Right ventricle myocardium inferior (tissue), 1 donor: ENCODE results near the gene MMEL1. TPM values are rescaled to one million over a fixed set of nuclear protein-coding genes. Genes with fewer than 3 reads are reported as not detected.

ENCODE experiments used
- ATAC-seq: fragments of 200-7000 bp; cut with Tn5 transposase; one replicate; pipeline ENCODE4 v1.9.1; 2020; ENCODE audit warnings: mild to moderate bottlenecking, moderate library complexity
- DNase-seq: peaks from one replicate; pipeline ENCODE4 v3.0.0; 2021; ENCODE audit errors: missing footprints
- intact Hi-C: fragments of 100-400 bp; cut with DNase I; formaldehyde crosslinking; loops from one replicate; pipeline ENCODE4 v1.11.0; 2022
- total RNA-seq: library from RNA; stranded (reverse); fragmentation: NEBNext Ultra II Directional; extraction: Animal tissue kit (Norgen Biotek cat#: 25700); gene quantifications from one replicate; pipeline ENCODE4 v1.2.1, GENCODE V29; 2021
- donor health status: DM: no; HTN: yes; CAD: no; lungs with severe emphysema.

The MMEL1 gene
- total RNA-seq, 1 donor from 2014 or later: 0.35 TPM

DNA sequence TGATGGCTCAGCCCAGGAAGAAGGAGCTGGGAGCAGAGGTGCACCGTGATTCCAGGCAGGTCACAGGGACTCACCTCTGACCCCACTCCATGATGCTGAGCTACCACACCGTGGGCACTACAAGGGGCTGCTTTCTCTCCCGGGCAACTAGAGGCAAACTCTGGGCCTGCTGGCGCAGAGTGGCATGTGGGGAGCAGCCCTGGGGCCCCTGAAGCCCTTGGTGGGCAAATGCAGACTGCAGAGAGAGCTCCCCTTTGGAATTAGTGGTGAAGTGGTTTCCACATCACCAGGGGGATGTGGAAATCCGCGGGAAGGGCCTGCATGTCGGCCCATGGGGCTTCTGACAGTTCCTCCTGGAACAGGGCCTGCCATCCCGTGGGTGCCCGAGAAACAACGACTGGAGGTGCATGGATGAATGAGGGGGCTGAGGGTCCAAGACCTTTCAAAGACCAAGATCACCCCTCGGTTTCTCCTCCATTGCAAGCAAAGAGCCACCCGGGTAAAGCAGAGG is 11.8 kb upstream of the MMEL1 start:
- intact Hi-C loops: loop anchor here (10.0 kb wide), 2 partner anchors 120 to 230 kb away; partner anchors contain the start of genes PANK4 and PEX10
- ATAC-seq (no peak), DNase-seq (no peak)

DNA sequence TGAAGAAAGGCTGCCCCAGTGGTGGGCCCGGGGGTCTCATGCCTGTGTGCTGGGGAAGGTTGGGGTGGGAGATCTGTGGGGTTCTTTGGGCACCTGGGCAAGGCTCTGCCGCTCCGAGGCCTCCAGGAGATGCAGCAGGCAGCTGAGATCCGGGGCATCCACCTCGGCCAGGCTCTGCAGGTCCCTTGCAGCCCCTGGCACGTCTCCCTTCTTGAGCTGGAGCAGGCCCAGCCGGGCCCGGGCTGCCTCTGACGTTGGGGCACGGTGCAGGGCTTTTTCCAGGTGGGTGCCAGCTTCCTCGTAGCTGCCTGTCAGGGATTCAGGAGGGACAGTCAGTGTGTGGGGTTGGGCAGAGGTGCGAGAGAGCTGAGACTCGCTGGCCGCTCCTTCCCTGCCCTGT is 11.4 kb upstream of the MMEL1 start:
- ATAC-seq (no peak), DNase-seq (no peak)
- intact Hi-C loops: loop anchor here (10.0 kb wide), 2 partner anchors 119 to 229 kb away; partner anchors contain the start of genes PANK4 and PEX10

- no peak for ATAC-seq
- no peak for DNase-seq
- intact Hi-C loops: loop anchor here (2.0 to 10.0 kb wide), 3 partner anchors 57 to 229 kb away; partner anchors contain the start of genes PANK4, PEX10 and PRXL2B
These were observed 10.7 kb upstream of the MMEL1 start for GRCh38 chr1:2643414-2644077.

DNA sequence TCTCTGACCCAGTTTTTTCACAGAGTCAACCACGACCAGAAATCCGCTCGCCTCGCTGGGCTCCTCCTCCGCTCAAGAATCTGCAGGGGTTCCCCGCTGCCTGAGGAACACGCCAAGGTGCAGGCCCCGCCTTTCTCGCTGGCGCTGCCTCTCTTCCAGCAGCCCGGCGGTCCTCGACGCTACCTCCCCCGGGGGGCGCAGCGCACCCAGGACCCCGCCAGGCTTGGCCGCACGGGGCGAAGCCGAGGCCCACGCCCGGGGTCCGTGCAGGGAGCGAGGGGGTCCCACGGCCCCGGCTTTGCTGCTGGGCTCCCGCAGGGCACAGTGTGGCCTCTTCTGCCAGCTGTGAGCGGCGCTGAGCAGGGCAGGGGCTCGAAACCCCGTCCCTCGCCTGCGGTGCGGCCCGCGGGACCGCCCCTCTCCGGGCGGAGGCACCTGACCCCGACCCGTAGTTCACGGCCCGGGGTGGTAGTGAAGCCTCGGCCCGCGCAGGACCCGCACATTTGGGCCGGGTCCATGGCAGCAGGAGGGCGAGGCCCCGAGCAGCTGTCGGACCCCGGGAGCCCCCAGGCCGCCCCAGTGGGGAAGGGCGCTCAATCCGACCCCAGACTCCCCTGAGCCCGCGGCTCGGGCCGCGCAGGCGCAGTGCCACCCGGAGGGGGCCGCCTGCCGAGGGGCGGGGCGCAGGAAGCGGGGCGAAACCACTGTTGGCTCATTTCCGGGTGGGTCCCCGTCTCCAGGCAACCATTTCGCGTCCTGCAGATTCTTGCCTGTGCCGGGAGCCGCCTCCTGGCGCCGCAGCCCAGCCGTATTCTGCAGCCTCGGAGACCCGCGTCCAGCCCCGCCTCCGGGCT is 10.0 kb upstream of the MMEL1 start:
- ATAC-seq (peak; percentile 86), DNase-seq (peak; percentile 91)
- intact Hi-C loops: loop anchor here (2.0 to 10.0 kb wide), 3 partner anchors 56 to 228 kb away; partner anchors contain the start of genes PANK4, PEX10 and PRXL2B

GRCh38 chr1:2642131-2642559 is 9.3 kb upstream of the MMEL1 start:
- DNase-seq: no peak
- intact Hi-C loops: loop anchor here (2.0 to 10.0 kb wide), 3 partner anchors 55 to 227 kb away; partner anchors contain the start of genes PANK4, PEX10 and PRXL2B
- ATAC-seq: no peak

DNA sequence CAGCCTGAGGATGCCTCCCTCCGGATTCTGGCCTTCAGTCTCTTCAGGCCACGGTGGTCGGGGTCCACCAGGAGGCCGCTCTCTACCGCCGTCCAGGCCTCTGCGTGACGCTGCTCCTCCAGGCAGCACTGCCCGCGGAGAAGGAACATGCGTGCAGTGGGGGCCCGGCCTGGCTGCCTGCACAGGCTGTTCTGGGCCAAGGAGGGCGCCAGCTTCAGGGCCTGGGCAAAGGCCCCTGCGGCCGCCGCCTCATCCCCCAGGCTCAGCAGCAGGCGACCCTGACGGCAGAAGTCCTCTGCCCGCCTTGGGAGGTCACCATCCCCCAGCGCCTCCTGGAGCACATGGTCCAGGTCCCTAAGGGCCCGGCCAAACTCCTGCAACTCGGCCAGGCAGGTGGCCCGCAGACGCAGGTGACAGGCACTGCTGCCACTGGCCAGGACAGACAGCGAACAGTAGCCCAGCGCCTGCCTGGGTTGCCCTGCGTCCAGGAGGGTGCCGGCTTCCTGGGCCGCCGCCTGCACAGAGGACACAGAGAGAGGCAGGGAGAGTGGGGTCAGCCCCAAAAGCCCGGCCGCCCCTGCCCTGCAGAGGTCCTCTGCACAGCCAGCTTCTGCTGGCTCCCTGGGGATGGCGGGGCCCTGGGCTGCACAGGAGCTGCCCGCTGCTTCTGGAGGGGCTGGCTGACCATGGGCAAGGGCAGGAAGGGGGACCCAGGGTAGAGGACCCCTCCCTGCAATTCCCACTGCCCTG is 8.7 kb upstream of the MMEL1 start:
- intact Hi-C loops: loop anchor here (2.0 to 10.0 kb wide), 3 partner anchors 55 to 227 kb away; partner anchors contain the start of genes PANK4, PEX10 and PRXL2B
- ATAC-seq (no peak), DNase-seq (no peak)

DNA sequence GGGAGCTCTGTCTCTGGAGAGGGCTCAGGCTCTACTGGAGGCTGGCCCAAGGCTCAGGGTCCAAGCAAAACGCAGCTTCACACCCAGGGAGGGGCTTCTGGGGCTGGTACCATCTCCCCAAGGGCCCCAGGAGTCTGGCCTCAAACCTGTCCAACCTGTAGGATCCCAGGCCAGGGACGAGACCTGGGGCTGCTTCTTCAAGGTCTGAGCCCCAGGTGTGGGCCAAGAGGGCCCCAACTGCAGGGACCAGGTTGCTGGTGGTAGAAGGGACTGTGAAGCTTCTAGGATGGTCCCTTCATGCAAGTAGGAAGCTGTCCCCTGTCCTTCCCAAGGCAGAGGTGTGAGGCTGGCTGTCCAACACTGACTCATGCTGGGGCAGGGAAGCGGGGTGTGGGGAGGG is 7.8 kb upstream of the MMEL1 start:
- intact Hi-C loops: loop anchor here (10.0 kb wide), 2 partner anchors 116 to 226 kb away; partner anchors contain the start of genes PANK4 and PEX10
- no peak for ATAC-seq
- no peak for DNase-seq

GRCh38 chr1:2639607-2640521 is 7.0 kb upstream of the MMEL1 start:
- DNase-seq (no peak), ATAC-seq (no peak)
- intact Hi-C loops: loop anchor here (10.0 kb wide), 2 partner anchors 115 to 225 kb away; partner anchors contain the start of genes PANK4 and PEX10

DNA sequence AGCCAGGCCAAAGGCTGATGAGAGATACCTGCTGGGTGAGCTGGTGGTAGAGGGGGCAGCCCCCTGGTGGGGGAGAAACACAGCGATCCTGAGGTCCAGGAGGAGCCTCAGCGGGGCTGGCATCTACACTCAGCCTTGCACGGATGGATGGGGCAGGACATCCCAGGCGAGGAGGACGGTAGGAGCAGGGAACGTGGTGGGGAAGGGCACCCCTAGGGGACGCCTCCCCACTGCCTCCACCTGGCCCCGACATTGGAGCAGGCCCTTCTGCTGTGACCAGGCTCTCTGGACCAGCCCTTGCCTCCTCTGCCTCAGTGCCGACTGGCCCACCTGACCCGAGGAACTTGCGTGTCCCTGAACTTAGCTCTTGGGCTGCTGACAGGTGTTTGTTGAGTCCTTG is 6.4 kb upstream of the MMEL1 start:
- no peak for DNase-seq
- intact Hi-C loops: no loop called here
- ATAC-seq: no peak

- ATAC-seq (no peak), DNase-seq (no peak)
- intact Hi-C loops: no loop called here
These were observed 5.8 kb upstream of the MMEL1 start for GRCh38 chr1:2638466-2639115.

GRCh38 chr1:2637442-2638145 is 4.8 kb upstream of the MMEL1 start:
- DNase-seq (no peak), ATAC-seq (no peak)
- intact Hi-C loops: no loop called here

- DNase-seq (no peak), ATAC-seq (no peak)
- intact Hi-C loops: no loop called here
These were observed 3.9 kb upstream of the MMEL1 start for GRCh38 chr1:2636733-2637132.

DNA sequence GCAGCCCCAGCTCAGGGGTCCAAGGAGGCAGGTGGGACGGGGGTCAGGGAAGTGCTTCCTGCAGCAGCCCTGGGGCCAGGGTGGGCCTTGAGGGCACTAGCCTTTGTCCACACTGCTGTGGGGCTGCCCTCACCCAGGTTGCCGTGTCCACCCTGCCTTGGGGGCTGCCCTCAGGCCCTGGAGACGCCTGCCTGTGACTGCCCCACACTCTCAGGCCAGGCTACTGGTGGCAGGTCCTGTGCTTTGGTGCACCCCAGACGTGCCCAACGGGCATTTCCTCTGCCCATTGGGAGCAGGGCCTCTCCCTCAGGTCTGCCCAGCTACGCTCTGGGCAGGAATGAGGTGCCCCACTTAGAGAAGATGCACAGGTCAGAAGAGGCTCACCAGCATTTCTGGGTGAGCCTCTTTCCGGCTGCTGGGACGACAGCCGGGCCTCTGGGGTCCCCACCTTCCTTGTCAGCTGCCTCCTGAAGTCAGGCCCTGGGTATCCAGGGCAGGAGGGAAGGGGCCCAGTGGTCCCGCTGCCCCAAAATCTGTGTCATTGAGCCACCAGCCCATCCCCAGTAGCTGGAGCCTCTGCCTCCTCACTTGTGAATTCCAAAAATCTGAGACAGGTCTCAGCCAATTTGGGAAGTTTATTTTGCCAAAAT is 2.7 kb upstream of the MMEL1 start:
- intact Hi-C loops: no loop called here
- ATAC-seq: no peak
- DNase-seq: no peak

DNA sequence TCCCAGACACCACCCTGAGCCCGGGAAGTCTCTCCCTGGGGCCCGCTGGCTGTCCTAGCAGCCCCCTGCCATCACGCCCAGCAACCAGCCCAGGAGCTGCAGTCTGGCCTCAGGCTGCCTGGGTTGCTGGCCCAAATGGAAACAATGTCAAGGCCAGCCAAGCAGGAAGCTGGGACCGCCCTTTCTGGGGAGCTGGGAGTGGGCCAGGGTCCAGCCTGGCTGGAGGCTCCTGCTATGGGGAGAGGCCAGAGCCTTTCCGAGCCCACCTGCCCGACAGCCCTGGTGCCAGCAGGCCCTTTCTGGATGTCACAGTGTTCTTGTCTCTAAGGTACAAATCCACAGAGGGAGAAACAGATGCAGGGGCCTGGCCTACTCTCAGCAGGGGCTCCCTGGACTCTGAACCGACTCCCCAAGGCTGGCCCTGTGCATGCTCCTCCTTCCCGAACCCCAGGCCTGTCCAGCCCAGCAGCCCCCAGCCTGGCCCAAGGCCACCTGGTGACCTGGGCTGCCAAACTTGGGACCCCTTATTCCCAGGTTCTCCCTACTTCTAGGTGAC is 1.2 kb upstream of the MMEL1 start:
- DNase-seq (no peak), ATAC-seq (no peak)
- intact Hi-C loops: no loop called here

DNA sequence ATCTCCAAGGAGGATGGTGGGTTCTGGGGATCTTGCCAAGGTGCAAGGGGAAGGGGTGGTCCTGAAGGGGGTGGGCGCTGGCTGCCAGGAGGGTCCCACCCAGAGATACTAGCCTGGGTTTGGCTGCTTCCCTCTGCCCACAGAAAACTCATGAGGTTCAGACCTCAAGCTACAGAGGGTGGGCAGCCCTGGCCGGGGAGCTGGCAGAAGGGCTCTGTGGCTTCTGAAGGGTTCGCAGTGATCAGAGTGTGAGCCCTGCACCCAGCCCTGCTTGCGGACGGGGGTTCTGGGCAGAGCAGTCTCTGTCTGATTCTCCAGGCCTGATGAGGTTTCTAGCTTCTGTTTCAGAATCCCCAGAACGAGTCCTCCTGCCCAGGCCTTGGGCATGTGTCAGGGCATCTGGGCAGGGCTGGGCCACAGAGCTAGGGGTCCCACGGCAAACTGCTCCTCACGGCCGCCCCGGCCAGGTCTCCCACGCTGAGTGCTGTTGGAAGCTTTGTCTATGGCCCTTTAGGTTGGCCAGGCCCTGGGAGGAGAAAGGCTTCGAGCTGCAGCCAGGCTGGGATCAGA is 635 bp upstream of the MMEL1 start:
- no peak for ATAC-seq
- DNase-seq: no peak
- intact Hi-C loops: no loop called here

- ATAC-seq (no peak), DNase-seq (no peak)
- intact Hi-C loops: no loop called here
These were observed 775 bp downstream of the MMEL1 start for GRCh38 chr1:2632051-2632430.
